HG03135 (cell line): ENCODE data around the gene DNMT3A.

Experiments used
- ATAC-seq: cut with Tn5 transposase; IDR thresholded peaks from one replicate; pipeline ENCODE4 v1.9.1; 2021; ENCODE audit warnings: mild to moderate bottlenecking, moderate library complexity; ENCODE audit not compliant: unreplicated experiment

DNMT3A gene

GRCh38 chr2:25308599-25308998 lies 33.1 kb downstream of the DNMT3A start:
- no peak for ATAC-seq

- ATAC-seq: no peak
These were observed 33.7 kb downstream of the DNMT3A start for GRCh38 chr2:25307949-25308557.

DNA sequence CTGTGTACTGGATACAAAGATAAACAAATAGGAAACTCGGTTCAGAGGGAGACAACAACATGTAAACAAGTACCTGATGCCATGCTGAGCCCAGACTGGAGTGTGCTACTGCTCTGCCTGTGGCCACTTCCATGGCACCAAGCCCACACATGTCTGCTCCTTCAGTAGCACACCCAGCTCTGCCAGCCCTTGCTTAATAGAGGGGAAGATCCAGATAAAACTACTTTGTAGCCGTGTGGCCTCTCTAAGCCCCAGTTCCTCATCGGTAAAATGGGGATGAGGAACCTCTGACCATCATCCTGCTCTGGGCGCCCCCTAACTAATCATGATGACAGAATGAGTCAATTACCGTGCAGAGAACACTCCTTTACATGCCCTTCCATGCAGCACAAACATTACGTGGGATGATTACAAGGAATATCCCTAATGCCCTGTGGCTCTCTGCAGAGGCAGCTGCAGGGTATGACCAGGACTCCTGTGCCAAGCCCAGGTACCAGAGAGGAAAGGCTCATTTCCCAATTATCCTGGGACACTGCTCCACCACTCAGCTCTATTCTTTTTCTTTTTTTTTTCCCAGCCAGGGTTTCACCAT lies 34.9 kb downstream of the DNMT3A start:
- ATAC-seq: no peak

DNA sequence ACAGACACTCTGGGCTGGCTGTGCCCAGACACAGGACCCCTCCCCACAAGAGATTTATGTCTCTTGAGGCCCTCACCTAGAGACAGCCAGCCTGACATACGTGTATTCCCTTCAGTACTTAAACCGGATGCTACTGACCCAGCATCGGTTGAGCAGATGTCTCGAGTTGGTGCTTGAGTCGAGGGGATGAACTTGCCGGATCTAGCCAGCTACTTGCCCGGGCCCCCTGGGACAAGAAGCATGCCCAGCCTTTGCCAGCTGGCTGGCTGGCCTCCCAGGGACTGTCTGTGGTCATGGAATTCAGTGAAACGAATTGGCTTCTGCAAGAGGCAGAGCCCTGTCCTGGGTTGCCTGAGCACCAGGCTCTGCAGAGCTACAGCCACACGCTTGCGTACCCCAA lies 36.0 kb downstream of the DNMT3A start:
- ATAC-seq: no peak

GRCh38 chr2:25304826-25305596 lies 36.7 kb downstream of the DNMT3A start:
- ATAC-seq: no peak

GRCh38 chr2:25304321-25304720 lies 37.4 kb downstream of the DNMT3A start:
- ATAC-seq: no peak

DNA sequence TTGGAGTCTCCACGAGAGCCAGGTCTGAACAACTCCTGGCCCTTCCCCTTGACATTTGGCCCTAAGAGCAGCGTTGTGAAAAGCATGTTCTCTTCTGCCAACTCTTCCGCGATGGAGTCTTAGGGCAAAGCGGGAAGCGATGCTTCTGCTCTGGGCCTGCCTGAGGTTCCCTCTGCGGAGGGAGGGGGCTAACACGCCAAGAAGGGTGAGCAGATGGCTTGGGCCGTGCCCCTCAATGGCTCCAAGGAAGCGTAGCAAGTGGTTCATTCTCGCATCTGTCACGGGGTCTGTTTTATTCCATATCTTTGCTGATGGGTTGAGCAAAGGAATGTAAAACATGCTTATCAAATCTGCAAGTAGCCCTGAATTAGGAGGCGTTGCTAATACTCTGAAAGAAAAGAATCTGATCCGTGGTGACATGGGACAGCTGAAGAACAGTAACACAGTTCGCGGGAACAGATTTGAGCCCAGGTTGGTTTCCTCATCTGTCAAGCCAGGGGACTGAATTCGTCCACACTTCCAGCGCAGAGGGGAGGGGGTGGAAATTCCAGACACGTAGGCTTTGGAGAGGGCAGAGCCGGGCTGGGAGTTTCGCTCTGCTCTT lies 38.0 kb downstream of the DNMT3A start:
- no peak for ATAC-seq

GRCh38 chr2:25302758-25303375 lies 38.9 kb downstream of the DNMT3A start:
- ATAC-seq: no peak

DNA sequence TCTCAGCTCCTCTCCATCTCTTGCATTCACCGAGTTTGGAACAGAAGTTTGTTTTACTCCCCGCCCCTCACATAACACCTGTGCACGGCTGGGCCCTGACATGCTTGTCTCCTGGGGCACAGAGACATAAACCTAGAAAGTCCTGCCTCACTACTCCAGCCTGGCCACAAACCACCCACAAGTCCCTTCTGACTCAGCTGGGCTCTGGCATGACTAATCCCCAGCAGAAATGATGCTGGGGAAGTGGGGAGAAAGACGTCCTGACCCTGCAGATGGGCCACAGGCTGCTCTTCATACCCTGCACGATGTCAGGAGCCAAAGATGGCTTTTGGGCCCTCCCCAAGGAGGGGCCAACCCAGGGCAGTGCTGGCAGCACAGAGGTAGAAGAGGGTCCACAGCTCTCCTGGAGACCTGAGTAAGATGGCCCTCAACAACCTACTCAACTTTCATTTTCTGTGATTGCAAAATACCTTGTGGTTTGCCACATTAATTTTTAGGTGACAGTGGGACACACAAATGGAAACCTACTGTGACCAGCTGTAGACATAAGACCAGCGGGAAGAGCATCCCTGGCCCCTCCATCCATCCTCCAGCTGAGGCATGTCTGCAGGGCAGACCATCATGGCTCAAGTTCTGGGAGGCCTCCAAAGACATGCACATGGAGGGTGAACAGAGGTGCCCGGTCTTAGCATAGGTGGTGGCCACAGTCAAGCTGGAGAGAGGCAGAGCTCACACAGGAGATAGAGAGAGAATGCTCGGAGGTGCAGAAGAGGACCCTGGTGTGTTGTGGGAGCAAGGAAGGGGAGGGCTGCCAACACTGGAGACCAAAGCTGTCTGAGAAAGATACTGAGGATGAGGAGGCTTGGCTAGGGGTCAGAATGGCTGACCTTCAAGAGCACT lies 40.0 kb downstream of the DNMT3A start:
- ATAC-seq: peak; percentile 93

- no peak for ATAC-seq
These were observed 41.7 kb downstream of the DNMT3A start for GRCh38 chr2:25300001-25300400.

DNA sequence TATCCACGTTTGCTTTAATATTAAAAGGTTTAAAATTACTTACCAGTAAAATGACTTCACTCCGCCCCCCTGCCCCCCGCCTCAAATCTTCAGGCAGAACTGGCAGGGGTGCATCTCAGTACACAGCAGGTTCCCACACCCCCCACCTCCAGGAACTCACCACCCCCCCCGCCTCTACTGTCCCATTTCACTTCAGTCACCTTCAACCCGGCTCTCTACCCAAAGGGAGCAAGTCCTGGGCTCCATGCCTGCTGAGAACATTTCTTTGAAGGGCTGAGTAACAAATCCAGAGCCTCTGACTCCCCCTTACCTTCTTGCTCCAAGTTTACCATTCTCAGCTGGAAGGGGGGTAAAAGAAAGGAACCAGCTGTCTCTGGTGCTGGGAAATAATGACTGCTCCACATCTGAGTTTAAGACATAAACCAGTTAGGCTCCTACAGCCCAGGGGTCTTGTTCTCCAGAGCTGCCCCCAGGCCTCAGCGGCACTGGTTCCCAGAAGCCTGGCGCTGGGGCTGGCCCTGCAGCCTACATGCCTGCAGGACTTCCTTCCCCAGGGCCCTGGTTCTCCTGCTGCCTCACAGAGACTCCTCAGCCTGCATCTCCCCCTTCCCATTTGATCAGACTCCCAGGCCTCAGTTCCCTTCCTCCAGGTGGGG lies 42.8 kb downstream of the DNMT3A start:
- ATAC-seq: no peak

DNA sequence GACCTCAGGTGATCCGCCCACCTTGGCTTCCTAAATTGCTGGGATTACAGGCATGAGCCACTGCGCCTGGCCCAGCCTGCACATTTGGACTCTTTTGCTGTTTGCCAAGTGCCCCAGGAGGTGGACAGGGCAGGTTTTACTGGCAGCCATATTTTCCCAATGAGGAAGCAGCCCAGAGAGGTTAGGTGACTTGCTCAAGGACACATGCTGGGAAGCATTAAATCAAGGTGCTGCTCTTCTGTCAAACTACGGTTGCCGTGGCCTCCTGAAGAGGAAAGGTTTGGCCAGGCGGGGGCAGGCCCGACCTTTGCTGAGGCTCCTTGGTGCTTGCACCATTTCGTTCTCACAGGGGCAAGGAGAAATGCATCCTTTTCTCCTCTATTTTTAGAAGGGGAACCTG lies 44.0 kb downstream of the DNMT3A start:
- ATAC-seq: no peak

GRCh38 chr2:25295621-25296020 lies 46.1 kb downstream of the DNMT3A start:
- no peak for ATAC-seq

DNA sequence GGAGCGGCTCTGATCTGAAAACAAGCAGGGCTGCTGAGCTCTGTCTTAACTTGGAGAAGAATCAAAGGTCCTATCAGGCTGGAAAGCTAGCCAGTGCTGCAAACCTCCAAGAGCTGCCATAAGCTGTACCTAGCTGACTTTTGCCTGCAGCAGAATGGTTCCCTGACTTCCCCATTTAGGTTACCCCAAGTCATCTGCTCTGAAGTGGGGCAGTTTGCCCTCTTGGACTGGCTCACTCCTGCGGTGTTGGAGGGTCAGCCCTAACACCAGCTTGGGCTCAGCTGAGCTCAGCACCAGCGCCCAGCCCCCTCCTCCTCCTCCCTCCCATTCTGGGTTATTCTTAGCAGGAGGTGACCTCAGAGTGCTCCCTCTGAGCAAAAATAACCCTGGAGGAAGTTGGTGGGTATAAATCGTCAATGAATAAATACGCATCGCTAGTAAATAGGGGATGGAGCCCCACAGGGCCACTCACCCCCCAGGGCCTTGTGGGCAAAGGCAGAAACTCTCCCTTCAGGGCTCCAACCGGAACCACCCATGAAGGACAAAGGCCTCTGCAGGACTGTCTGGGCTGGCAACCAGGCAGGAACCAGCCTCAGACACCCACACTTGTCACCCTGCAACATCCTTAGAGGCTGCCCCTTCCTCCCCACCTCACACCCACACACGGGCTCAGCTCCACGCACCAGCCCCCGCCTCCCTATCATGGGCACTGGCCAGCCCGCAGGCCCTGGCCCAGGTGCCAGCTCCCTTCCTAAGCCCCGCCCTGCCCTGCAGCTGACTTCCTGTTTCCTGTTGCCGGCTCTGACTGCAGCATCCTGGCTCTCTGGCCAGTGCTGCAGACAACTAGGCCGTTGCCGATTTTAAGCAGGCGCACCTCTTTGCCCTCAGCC lies 46.9 kb downstream of the DNMT3A start:
- ATAC-seq: peak; percentile 72

GRCh38 chr2:25293958-25294562 lies 47.7 kb downstream of the DNMT3A start:
- ATAC-seq: no peak

DNA sequence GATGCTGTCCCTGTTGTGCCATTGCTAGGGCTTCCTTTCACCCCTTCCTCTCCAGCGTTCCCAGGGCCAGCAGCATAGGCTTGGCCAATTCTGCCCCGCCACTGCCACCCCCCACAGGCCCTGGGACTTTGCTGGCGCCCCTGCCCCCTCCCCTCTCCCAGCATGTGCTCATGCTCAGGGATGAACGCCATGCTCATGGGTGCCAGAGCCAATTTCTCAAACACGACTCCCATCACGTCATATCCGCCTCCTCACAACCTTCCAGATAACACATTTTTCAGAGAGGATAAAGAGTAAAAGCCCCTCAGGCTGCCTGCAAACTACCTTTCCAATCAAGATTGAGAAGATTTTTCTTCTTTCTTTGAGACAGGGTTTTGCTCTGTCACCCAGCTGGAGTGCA lies 48.6 kb downstream of the DNMT3A start:
- ATAC-seq: no peak

- ATAC-seq: no peak
These were observed 49.3 kb downstream of the DNMT3A start for GRCh38 chr2:25292408-25292807.

DNA sequence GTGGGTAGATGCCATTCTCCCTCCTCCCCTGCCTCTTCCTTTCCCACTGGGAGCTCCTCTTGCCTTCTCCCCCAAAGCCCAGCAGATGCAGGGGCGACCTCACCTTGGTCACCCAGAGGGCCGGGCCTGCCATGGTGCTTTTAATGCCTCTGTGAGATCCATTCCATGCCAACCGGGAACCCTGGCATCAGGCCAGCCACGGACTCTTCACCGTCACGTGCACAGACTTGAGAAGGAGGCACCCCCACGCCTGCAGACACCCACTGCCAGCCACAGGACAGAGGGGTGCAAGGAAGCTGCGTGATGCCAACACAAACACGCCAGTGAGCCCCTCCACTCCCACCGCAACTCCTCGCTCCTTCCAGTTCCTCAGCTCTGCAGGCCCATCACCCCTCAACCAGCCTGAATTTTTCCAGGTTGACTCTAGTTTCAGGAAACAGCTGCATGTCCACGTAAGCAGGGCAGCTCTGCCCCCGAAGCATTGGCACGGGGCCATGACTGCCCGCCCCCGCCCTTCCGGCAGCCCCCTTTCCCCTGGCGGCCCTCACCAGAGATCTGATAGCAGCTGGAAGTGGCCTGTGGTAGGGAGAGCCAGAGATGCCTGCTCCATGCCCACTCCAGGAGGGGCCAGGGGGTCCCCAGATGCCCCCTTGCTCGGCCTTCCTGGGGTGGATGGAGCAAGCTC lies 50.8 kb downstream of the DNMT3A start:
- no peak for ATAC-seq
